ENCODE data around the gene CD2BP2. TPM values are rescaled to one million over a fixed set of nuclear protein-coding genes. Genes with fewer than 3 reads are reported as not detected.

Gene CD2BP2
- total and polyA plus RNA-seq, 2 of the 8 experiments (the other 6 are each of a cell fraction or from before 2014, with no cell fraction given): 22.4 to 55.3 TPM

GRCh38 chr16:30380072-30380802 is 25.1 kb upstream of the CD2BP2 start (continued):
- TF ChIP-seq ATF3 (IDR thresholded peaks at IDR 0.05; ENCODE audit: insufficient read depth, low read depth, low read length) (no peak), BRCA1 (IDR thresholded peaks at IDR 0.05; ENCODE audit: low read depth, low read length) (no peak), MAX (IDR thresholded peaks at IDR 0.05) (no peak), CEBPB (IDR thresholded peaks at IDR 0.05; ENCODE audit: low read depth, low read length) (no peak), KDM1A (IDR thresholded peaks at IDR 0.05; ENCODE audit: borderline replicate concordance, low read length) (no peak), JUN (IDR thresholded peaks at IDR 0.05; ENCODE audit: low read depth, low read length) (no peak)

Data from H1 (cell line).